NB4 (cell line): ENCODE measurements around the gene ECEL1.

ENCODE experiments used
- CTCF ChIP-seq: IDR thresholded peaks from one replicate; pipeline ENCODE4 v1.5.1; 2012; ENCODE audit warnings: low read depth, low read length
- MAX ChIP-seq: IDR thresholded peaks from 2 replicates; pipeline ENCODE4 v1.6.1; 2011; ENCODE audit warnings: low read depth, low read length

- TF ChIP-seq CTCF (no peak), MAX (no peak)
Measured at GRCh38 chr2:232496501-232497270, 9.1 kb upstream of the ECEL1 start.
